SK-N-MC (cell line): Measurements from ENCODE around the gene PHPT1.

Experiments
- EZH2 ChIP-seq: fragments of 200-600 bp; sonication (generic); IDR thresholded peaks from one replicate; pipeline ENCODE4 v1.6.1; 2017; ENCODE audit warnings: antibody characterized with exemption
- POLR2AphosphoS5 ChIP-seq: IDR thresholded peaks from 2 replicates; pipeline ENCODE4 v1.6.1; 2012; ENCODE audit warnings: mild to moderate bottlenecking, low read depth, low read length, borderline replicate concordance

DNA sequence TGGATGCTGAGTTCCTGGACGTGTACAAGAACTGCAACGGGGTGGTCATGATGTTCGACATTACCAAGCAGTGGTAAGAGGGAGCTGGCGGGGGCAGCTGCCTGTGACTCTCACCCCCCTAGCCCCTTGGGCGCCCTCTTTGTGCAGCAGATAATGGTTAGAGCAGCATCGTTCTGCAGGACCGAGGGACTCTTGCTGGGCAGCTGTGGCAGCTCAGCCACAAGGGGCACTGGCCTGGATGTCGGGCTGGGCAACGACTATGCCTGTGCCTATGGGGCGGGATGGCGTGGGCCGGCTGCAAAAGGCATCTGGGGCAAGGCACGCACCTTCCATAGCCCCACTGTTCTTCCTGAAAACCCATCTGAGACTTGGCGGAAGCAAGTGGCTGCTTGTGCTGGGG, 19.8 kb upstream of the PHPT1 start:
- TF ChIP-seq EZH2, result no peak
- TF ChIP-seq POLR2AphosphoS5, result no peak; the same call in 1 of the 2 replicates
